Lower leg skin (tissue), 3 donors: ENCODE measurements around the gene ZDHHC14.

ENCODE experiments used
- POLR2A ChIP-seq, 2 donors: fragments of 450-650 bp; IDR thresholded peaks; one replicate each; pipeline ENCODE4 v1.6.1; 2016 to 2017; ENCODE audit warnings: antibody characterized with exemption in 2 of 2, mild to moderate bottlenecking in 1 of 2, moderate library complexity in 1 of 2
- TF ChIP-seq, protein P1 (sequence below), 3 donors: fragments of 450-650 bp; IDR thresholded peaks; one replicate each; pipeline ENCODE4 v1.5.1; 2016; ENCODE audit warnings: antibody characterized with exemption in 3 of 3, mild to moderate bottlenecking in 3 of 3, moderate library complexity in 2 of 3

- TF ChIP-seq, protein P1, sequence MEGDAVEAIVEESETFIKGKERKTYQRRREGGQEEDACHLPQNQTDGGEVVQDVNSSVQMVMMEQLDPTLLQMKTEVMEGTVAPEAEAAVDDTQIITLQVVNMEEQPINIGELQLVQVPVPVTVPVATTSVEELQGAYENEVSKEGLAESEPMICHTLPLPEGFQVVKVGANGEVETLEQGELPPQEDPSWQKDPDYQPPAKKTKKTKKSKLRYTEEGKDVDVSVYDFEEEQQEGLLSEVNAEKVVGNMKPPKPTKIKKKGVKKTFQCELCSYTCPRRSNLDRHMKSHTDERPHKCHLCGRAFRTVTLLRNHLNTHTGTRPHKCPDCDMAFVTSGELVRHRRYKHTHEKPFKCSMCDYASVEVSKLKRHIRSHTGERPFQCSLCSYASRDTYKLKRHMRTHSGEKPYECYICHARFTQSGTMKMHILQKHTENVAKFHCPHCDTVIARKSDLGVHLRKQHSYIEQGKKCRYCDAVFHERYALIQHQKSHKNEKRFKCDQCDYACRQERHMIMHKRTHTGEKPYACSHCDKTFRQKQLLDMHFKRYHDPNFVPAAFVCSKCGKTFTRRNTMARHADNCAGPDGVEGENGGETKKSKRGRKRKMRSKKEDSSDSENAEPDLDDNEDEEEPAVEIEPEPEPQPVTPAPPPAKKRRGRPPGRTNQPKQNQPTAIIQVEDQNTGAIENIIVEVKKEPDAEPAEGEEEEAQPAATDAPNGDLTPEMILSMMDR (IDR thresholded peaks at IDR 0.05) = no peak
- no peak for TF ChIP-seq POLR2A (IDR thresholded peaks at IDR 0.05)
These were observed 74.9 kb downstream of the ZDHHC14 start for GRCh38 chr6:157455731-157456523.
